ENCODE results near the gene FHL3. TPM values are rescaled to one million over a fixed set of nuclear protein-coding genes. Genes with fewer than 3 reads are reported as not detected.

The FHL3 gene
- total and polyA plus RNA-seq, 9 of the 15 experiments (the other 6 are each of a cell fraction or from before 2014, with no cell fraction given): 6.1 to 144 (median 34.1) TPM

- H2AFZ ChIP-seq (ENCODE audit: low read depth, low read length): no peak overlapping the region
- WGBS (ENCODE audit: insufficient coverage, low coverage, missing lambda C conversion rate): 87% methylated on average over 6 of the region's 6 CpGs
- ATAC-seq: no peak; the same call in 2 of the 3 replicates
- no peak for FAIRE-seq
- ChIA-PET POLR2A (interaction anchor here (0.6 to 7.5 kb wide), 8 partner anchors 8 to 475 kb away, joined by 3 to 71 read pairs (median 5); partner anchors contain the start of gene UTP11), CTCF (ENCODE audit: low intra/inter-chr PET ratio) (no interaction called here)
- no peak for DNase-seq (ENCODE audit: extremely low read depth in 1 of 4, low spot score in 3 of 4)
- no peak overlapping the region for H3K27ac ChIP-seq (ENCODE audit: extremely low read depth, low read depth, low read length)
- no peaks in the 10 kb centered on the region for H3K27me3 ChIP-seq (ENCODE audit: control insufficient read depth in 2 of 2, insufficient read depth in 2 of 2, low read length in 2 of 2)
- intact Hi-C loops (cut with micrococcal nuclease): no loop called here
- TF ChIP-seq CBFA2T2 (conservative IDR thresholded peaks at IDR 0.05) (no peak), POLR2AphosphoS5 (IDR thresholded peaks at IDR 0.05; ENCODE audit: control insufficient read depth, insufficient read depth, low read depth, low read length) (0 out of 2 replicates have a peak, but pooled peaks have one; percentile 19), FOS (IDR thresholded peaks at IDR 0.05; ENCODE audit: extremely low read depth, insufficient read length) (no peak), ZFX (CRISPR knock-in tag; IDR thresholded peaks at IDR 0.05) (no peak), POLR2A (conservative IDR thresholded peaks at IDR 0.05) (peak; percentile 52), YY1 (IDR thresholded peaks at IDR 0.05; ENCODE audit: borderline replicate concordance in 1 of 3, control insufficient read depth in 1 of 3, extremely low read depth in 1 of 3, insufficient read depth in 3 of 3, insufficient read length in 1 of 3, insufficient replicate concordance in 2 of 3, low read depth in 1 of 3, low read length in 2 of 3) (no peak), MAFK (IDR thresholded peaks at IDR 0.05; ENCODE audit: low read length) (no peak), SUPT5H (IDR thresholded peaks at IDR 0.05) (peak; percentile 57; the same call in 1 of the 2 replicates), RBM39 (optimal IDR thresholded peaks at IDR 0.05; ENCODE audit: low read depth, low read length) (no peak)
- H3K4me1 ChIP-seq (replicated peaks in 1 of 2; ENCODE audit: control insufficient read depth in 2 of 2, insufficient read depth in 2 of 2, low read length in 2 of 2): peaks cover 8 to 25% of the 10 kb centered on the region in 2 experiments; a peak in 3 of 5 replicates
- peaks cover 21% of the 10 kb centered on the region for H4K20me1 ChIP-seq (replicated peaks; ENCODE audit: control insufficient read depth, insufficient read depth, low read length)
- no TSS peak for BruUV-seq (replicated peaks)
- H3K36me3 ChIP-seq (ENCODE audit: control insufficient read depth, insufficient read depth, low read length): peaks cover 67% of the 10 kb centered on the region
- H3K9ac ChIP-seq (ENCODE audit: insufficient read depth in 1 of 2, low read depth in 2 of 2, low read length in 2 of 2): no peak overlapping the region; a peak in 1 of 4 replicates
- H3K4me2 ChIP-seq (ENCODE audit: insufficient read depth, low read length): no peak overlapping the region
- in situ Hi-C loops (cut with MboI): loop anchor here (25.0 kb wide), 1 partner anchor 562 kb away; no protein-coding TSS in a partner anchor
- H3K9me1 ChIP-seq (ENCODE audit: control insufficient read depth, insufficient read depth, low read length): no peaks in the 10 kb centered on the region
- H3K79me2 ChIP-seq (ENCODE audit: control insufficient read depth, insufficient read depth, low read length): peaks cover 3% of the 10 kb centered on the region; the same call in 1 of the 3 replicates
- no peak overlapping the region for H3K4me3 ChIP-seq
- no peaks in the 10 kb centered on the region for H3K9me3 ChIP-seq (replicated peaks; ENCODE audit: control insufficient read depth, insufficient read depth, low read depth, low read length)
Observed at GRCh38 chr1:38025664-38026063, 20.4 kb upstream of the FHL3 start.
